Peyer's patch (tissue), 4 donors: ENCODE data around the gene DISC1. TPM values are rescaled to one million over a fixed set of nuclear protein-coding genes. Genes with fewer than 3 reads are reported as not detected.
"Not testable (repeated sequence)": the region's sequence is repeated elsewhere in the genome, so short reads cannot be mapped to it uniquely, and the experiment has no call there.

Experiments used
- DNase-seq, 3 donors: peaks; one replicate each; pipeline ENCODE4 v3.0.0-alpha.2; 2017 to 2019
- H3K27ac ChIP-seq, 4 donors: fragments of 200-600 bp; sonication (generic); one replicate each; pipeline ENCODE4 v1.5.1; 2016 to 2019
- H3K27me3 ChIP-seq, 2 donors: fragments of 200-600 bp; sonication (generic); one replicate each; pipeline ENCODE4 v1.5.1; 2019
- H3K36me3 ChIP-seq, 3 donors: fragments of 200-600 bp; sonication (generic); one replicate each; pipeline ENCODE4 v1.5.1; 2016 to 2019
- H3K4me1 ChIP-seq, 4 donors: fragments of 200-600 bp; sonication (generic); one replicate each; pipeline ENCODE4 v1.5.1; 2016 to 2019
- H3K4me3 ChIP-seq, 4 donors: fragments of 200-600 bp; sonication (generic); 1 replicate in 3 of 4; 2 replicates in 1 of 4; pipeline ENCODE4 v1.5.1; 2016 to 2019; ENCODE audit warnings: mild to moderate bottlenecking in 1 of 4
- H3K9me3 ChIP-seq, 4 donors: fragments of 200-600 bp; sonication (generic); one replicate each; pipeline ENCODE4 v1.5.1; 2016 to 2019; ENCODE audit warnings: mild to moderate bottlenecking in 1 of 4
- CTCF ChIP-seq, 6 experiments: fragments of 450-650 bp in 4 of 6; fragments of 200-600 bp in 2 of 6; sonication (generic) in 1 of 6; IDR thresholded peaks; one replicate each; pipeline ENCODE4 v1.5.1; 2017 to 2019; ENCODE audit warnings: antibody characterized with exemption in 6 of 6, mild to moderate bottlenecking in 3 of 6, moderate library complexity in 1 of 6
- POLR2A ChIP-seq, 2 donors: fragments of 450-650 bp; IDR thresholded peaks; one replicate each; pipeline ENCODE4 v1.5.1; 2017; ENCODE audit warnings: antibody characterized with exemption in 2 of 2, mild to moderate bottlenecking in 2 of 2, moderate library complexity in 2 of 2
- total RNA-seq, 4 donors: library from RNA; depleted of rRNA; stranded (reverse); fragments of >200 nt; gene quantifications; one replicate each; pipeline ENCODE4 v1.1.0, GENCODE V29; 2016

The DISC1 gene
- total RNA-seq, 4 donors from 2014 or later = 2.3 to 39.6 (median 5.6) TPM

- H3K4me3 ChIP-seq = no peak overlapping the region
- H3K9me3 ChIP-seq = no peaks in the 10 kb centered on the region
- H3K27ac ChIP-seq = no peak overlapping the region
- no peaks in the 10 kb centered on the region for H3K4me1 ChIP-seq
- TF ChIP-seq CTCF (IDR thresholded peaks at IDR 0.05) (no peak), POLR2A (IDR thresholded peaks at IDR 0.05) (no peak)
- no peaks in the 10 kb centered on the region for H3K27me3 ChIP-seq
- no peak for DNase-seq
- no peaks in the 10 kb centered on the region for H3K36me3 ChIP-seq
Observed at GRCh38 chr1:231656741-231657140, 30.2 kb downstream of the DISC1 start.

GRCh38 chr1:231658223-231658622 lies 31.6 kb downstream of the DISC1 start:
- not testable (repeated sequence) for H3K27me3 ChIP-seq, H3K27ac ChIP-seq, H3K36me3 ChIP-seq, DNase-seq, H3K9me3 ChIP-seq, H3K4me3 ChIP-seq, H3K4me1 ChIP-seq

GRCh38 chr1:231660198-231660597 lies 33.6 kb downstream of the DISC1 start:
- no peak for TF ChIP-seq POLR2A (IDR thresholded peaks at IDR 0.05)
- no peak for TF ChIP-seq CTCF (IDR thresholded peaks at IDR 0.05)
- DNase-seq = no peak
- no peak overlapping the region for H3K4me3 ChIP-seq
- H3K9me3 ChIP-seq = no peaks in the 10 kb centered on the region
- H3K27ac ChIP-seq = no peak overlapping the region
- no peaks in the 10 kb centered on the region for H3K4me1 ChIP-seq
- H3K27me3 ChIP-seq = no peaks in the 10 kb centered on the region
- no peaks in the 10 kb centered on the region for H3K36me3 ChIP-seq

- Histone ChIP-seq H3K36me3 (no peaks in the 10 kb centered on the region), H3K9me3 (no peaks in the 10 kb centered on the region), H3K4me1 (no peaks in the 10 kb centered on the region), H3K27me3 (no peaks in the 10 kb centered on the region), H3K4me3 (no peak overlapping the region), H3K27ac (no peak overlapping the region)
- DNase-seq = no peak
- no peak for TF ChIP-seq CTCF (IDR thresholded peaks at IDR 0.05)
- TF ChIP-seq POLR2A (IDR thresholded peaks at IDR 0.05) = no peak
Observed at GRCh38 chr1:231663211-231663792, 36.7 kb downstream of the DISC1 start.

- Histone ChIP-seq H3K4me1 (no peaks in the 10 kb centered on the region), H3K4me3 (no peak overlapping the region), H3K27ac (no peak overlapping the region), H3K36me3 (no peaks in the 10 kb centered on the region), H3K9me3 (no peaks in the 10 kb centered on the region), H3K27me3 (no peaks in the 10 kb centered on the region)
- TF ChIP-seq POLR2A (IDR thresholded peaks at IDR 0.05) (no peak), CTCF (IDR thresholded peaks at IDR 0.05) (no peak)
- no peak for DNase-seq
Observed at GRCh38 chr1:231665101-231665500, 38.5 kb downstream of the DISC1 start.

- no peak overlapping the region for H3K4me3 ChIP-seq
- H3K27ac ChIP-seq = no peak overlapping the region
- DNase-seq = no peak
- TF ChIP-seq POLR2A (IDR thresholded peaks at IDR 0.05) (no peak), CTCF (IDR thresholded peaks at IDR 0.05) (no peak)
- no peaks in the 10 kb centered on the region for H3K9me3 ChIP-seq
- no peaks in the 10 kb centered on the region for H3K36me3 ChIP-seq
- H3K27me3 ChIP-seq = no peaks in the 10 kb centered on the region
- no peaks in the 10 kb centered on the region for H3K4me1 ChIP-seq
Observed at GRCh38 chr1:231665726-231666125, 39.1 kb downstream of the DISC1 start.
